H7 (cell line): ENCODE results near the gene NPW. TPM values are rescaled to one million over a fixed set of nuclear protein-coding genes. Genes with fewer than 3 reads are reported as not detected.

Experiments
- DNase-seq: peaks from one replicate; pipeline ENCODE4 v3.0.0; 2012
- H3K27me3 ChIP-seq: 2 replicates; pipeline ENCODE4 v1.6.0; 2011; ENCODE audit warnings: mild to moderate bottlenecking, low read length; ENCODE audit not compliant: control insufficient read depth, insufficient read depth
- H3K36me3 ChIP-seq: replicated peaks from 2 replicates; pipeline ENCODE4 v1.5.1; 2011; ENCODE audit warnings: low read length; ENCODE audit not compliant: control insufficient read depth, insufficient read depth
- H3K4me3 ChIP-seq: 2 replicates; pipeline ENCODE4 v1.5.1; 2011; ENCODE audit warnings: low read depth, mild to moderate bottlenecking, control low read depth, low read length, moderate library complexity; ENCODE audit not compliant: insufficient read depth
- total RNA-seq: library from RNA; depleted of rRNA; stranded (reverse); fragments of >200 nt; shearing (Covaris generic); gene quantifications from 2 replicates; pipeline ENCODE4 v1.2.3, GENCODE V29; 2014

NPW gene
- total RNA-seq, 1 experiment from 2014 or later: 2.0 TPM

- no peak overlapping the region for H3K4me3 ChIP-seq
- peaks cover 6% of the 10 kb centered on the region for H3K36me3 ChIP-seq
- no peak for DNase-seq
- H3K27me3 ChIP-seq: no peaks in the 10 kb centered on the region
These were observed 35.1 kb downstream of the NPW start for GRCh38 chr16:2054543-2055245.

- Histone ChIP-seq H3K27me3 (no peaks in the 10 kb centered on the region), H3K4me3 (no peak overlapping the region), H3K36me3 (peaks cover 4% of the 10 kb centered on the region)
- DNase-seq: no peak
These were observed 36.5 kb downstream of the NPW start for GRCh38 chr16:2056077-2056476.

- no peaks in the 10 kb centered on the region for H3K27me3 ChIP-seq
- H3K36me3 ChIP-seq: peaks cover 2% of the 10 kb centered on the region
- no peak overlapping the region for H3K4me3 ChIP-seq
- peak; percentile 79 for DNase-seq
These were observed 37.3 kb downstream of the NPW start for GRCh38 chr16:2056681-2057407.

- Histone ChIP-seq H3K36me3 (peaks cover 2% of the 10 kb centered on the region), H3K4me3 (no peak overlapping the region), H3K27me3 (no peaks in the 10 kb centered on the region)
- no peak for DNase-seq
These were observed 37.9 kb downstream of the NPW start for GRCh38 chr16:2057438-2057837.

- peaks cover 1% of the 10 kb centered on the region for H3K36me3 ChIP-seq
- H3K4me3 ChIP-seq: no peak overlapping the region
- H3K27me3 ChIP-seq: no peaks in the 10 kb centered on the region
- DNase-seq: no peak
These were observed 38.8 kb downstream of the NPW start for GRCh38 chr16:2058420-2058819.

GRCh38 chr16:2058872-2059271 lies 39.3 kb downstream of the NPW start:
- H3K4me3 ChIP-seq: no peak overlapping the region
- no peaks in the 10 kb centered on the region for H3K27me3 ChIP-seq
- no peak for DNase-seq
- H3K36me3 ChIP-seq: peaks cover 1% of the 10 kb centered on the region

GRCh38 chr16:2060346-2060745 lies 40.8 kb downstream of the NPW start:
- no peak for DNase-seq
- Histone ChIP-seq H3K27me3 (no peaks in the 10 kb centered on the region), H3K36me3 (peaks cover 1% of the 10 kb centered on the region), H3K4me3 (no peak overlapping the region)

GRCh38 chr16:2061023-2061422 lies 41.4 kb downstream of the NPW start:
- H3K36me3 ChIP-seq: peaks cover 5% of the 10 kb centered on the region
- DNase-seq: no peak
- no peak overlapping the region for H3K4me3 ChIP-seq
- H3K27me3 ChIP-seq: no peaks in the 10 kb centered on the region

- Histone ChIP-seq H3K36me3 (peaks cover 9% of the 10 kb centered on the region), H3K27me3 (no peaks in the 10 kb centered on the region), H3K4me3 (no peak overlapping the region)
- no peak for DNase-seq
These were observed 41.9 kb downstream of the NPW start for GRCh38 chr16:2061526-2061925.

- H3K27me3 ChIP-seq: no peaks in the 10 kb centered on the region
- peaks cover 9% of the 10 kb centered on the region for H3K36me3 ChIP-seq
- H3K4me3 ChIP-seq: no peak overlapping the region
- no peak for DNase-seq
These were observed 43.2 kb downstream of the NPW start for GRCh38 chr16:2062801-2063200.

- Histone ChIP-seq H3K4me3 (no peak overlapping the region), H3K27me3 (no peaks in the 10 kb centered on the region)
- DNase-seq: no peak
These were observed 44.3 kb downstream of the NPW start for GRCh38 chr16:2063861-2064260.

GRCh38 chr16:2064368-2064945 lies 44.9 kb downstream of the NPW start:
- H3K27me3 ChIP-seq: no peaks in the 10 kb centered on the region
- no peak overlapping the region for H3K4me3 ChIP-seq
- H3K36me3 ChIP-seq: peaks cover 9% of the 10 kb centered on the region
- DNase-seq: no peak

More at GRCh38 chr16:2063861-2064260, 44.3 kb downstream of the NPW start:
- peaks cover 9% of the 10 kb centered on the region for H3K36me3 ChIP-seq

GRCh38 chr16:2066139-2066538 lies 46.6 kb downstream of the NPW start:
- Histone ChIP-seq H3K27me3 (no peaks in the 10 kb centered on the region), H3K36me3 (peaks cover 10% of the 10 kb centered on the region), H3K4me3 (no peak overlapping the region)
- DNase-seq: no peak
